ENCODE data around the gene USP7.

GRCh38 chr16:8923199-8923598, 40.5 kb downstream of the USP7 start:
- TF ChIP-seq, protein P1, sequence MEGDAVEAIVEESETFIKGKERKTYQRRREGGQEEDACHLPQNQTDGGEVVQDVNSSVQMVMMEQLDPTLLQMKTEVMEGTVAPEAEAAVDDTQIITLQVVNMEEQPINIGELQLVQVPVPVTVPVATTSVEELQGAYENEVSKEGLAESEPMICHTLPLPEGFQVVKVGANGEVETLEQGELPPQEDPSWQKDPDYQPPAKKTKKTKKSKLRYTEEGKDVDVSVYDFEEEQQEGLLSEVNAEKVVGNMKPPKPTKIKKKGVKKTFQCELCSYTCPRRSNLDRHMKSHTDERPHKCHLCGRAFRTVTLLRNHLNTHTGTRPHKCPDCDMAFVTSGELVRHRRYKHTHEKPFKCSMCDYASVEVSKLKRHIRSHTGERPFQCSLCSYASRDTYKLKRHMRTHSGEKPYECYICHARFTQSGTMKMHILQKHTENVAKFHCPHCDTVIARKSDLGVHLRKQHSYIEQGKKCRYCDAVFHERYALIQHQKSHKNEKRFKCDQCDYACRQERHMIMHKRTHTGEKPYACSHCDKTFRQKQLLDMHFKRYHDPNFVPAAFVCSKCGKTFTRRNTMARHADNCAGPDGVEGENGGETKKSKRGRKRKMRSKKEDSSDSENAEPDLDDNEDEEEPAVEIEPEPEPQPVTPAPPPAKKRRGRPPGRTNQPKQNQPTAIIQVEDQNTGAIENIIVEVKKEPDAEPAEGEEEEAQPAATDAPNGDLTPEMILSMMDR (IDR thresholded peaks at IDR 0.05) = no peak
- no peak for TF ChIP-seq POLR2AphosphoS5 (IDR thresholded peaks at IDR 0.05)

All from gastroesophageal sphincter (tissue), 3 donors.